HL-60 (cell line): ENCODE data around the gene WDR55.

ENCODE experiments used
- CTCF ChIP-seq: IDR thresholded peaks from one replicate; pipeline ENCODE4 v1.5.1; 2011; ENCODE audit warnings: low read length, control low read depth, inconsistent platforms; ENCODE audit not compliant: insufficient read depth
- SPI1 ChIP-seq: IDR thresholded peaks from 2 replicates; pipeline ENCODE4 v1.6.1; 2012; ENCODE audit warnings: low read depth, mild to moderate bottlenecking, borderline replicate concordance

- TF ChIP-seq SPI1 (peak; percentile 54; the same call in 1 of the 2 replicates), CTCF (no peak)
Measured at GRCh38 chr5:140664359-140665119, at the start of gene WDR55.
